ENCODE results near the gene GNAL.

Gene GNAL

DNA sequence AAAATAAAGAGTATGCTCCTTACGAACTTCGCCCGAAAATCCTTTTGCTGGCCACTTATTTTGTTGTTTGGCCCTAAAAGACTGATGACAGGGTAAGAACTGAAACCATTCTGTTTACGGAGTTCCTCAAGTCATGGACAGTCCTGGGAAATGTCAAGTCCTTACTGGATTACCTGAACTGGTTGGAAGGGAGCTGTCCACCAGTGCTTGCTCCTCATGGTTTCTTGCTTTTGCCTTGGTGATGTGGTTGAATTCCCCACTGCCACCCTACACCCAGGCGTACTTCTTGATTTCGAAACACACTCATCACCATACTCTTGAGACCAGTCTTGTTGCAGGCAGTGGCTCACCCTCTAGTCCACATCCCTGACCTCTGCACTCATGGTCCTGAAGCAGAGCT lies 113.1 kb downstream of the GNAL start:
- no peak for DNase-seq (ENCODE audit: low read depth in 2 of 2, low spot score in 1 of 2)

DNA sequence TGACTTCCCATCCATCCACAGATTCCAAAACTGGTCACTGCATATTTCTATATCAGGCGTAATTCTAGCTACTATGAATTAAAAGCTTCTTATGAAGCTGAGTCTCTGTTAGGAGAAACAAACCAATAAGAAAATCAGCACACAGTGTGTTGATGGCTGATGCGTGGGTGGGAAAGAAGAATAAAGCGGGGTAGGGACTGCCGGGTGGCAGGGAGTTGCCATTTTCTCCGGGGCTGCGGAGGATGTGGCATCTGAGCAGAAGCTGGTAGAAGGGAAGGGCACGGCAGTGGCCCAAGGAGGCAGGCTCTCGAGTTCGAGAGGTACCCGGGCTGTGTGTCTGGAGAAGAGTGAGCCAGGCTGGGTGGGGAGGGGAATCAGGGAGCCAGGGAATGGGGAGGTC lies 113.5 kb downstream of the GNAL start:
- no peak for DNase-seq (ENCODE audit: low read depth in 2 of 2, low spot score in 1 of 2)

DNA sequence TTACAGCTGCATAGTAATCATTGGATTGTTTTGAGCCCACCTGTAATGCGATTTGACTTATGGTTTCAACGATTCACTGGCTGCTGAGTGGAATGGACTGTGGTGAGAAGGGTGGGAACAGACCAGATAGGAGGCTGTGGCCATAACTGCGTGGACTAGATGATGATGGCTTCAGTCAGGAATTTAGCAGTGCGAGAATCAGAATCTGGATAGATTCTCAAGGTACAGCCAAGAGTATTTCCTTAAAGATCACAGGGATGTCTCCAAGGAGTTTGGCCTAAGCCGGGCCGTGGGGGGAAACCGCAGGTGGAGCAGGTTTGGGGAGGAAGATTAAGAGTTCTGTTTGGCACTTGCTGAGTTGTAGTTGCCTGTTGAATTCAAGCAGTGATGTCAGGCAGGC lies 118.2 kb downstream of the GNAL start:
- DNase-seq (ENCODE audit: low read depth in 2 of 2, low spot score in 1 of 2) = no peak

DNA sequence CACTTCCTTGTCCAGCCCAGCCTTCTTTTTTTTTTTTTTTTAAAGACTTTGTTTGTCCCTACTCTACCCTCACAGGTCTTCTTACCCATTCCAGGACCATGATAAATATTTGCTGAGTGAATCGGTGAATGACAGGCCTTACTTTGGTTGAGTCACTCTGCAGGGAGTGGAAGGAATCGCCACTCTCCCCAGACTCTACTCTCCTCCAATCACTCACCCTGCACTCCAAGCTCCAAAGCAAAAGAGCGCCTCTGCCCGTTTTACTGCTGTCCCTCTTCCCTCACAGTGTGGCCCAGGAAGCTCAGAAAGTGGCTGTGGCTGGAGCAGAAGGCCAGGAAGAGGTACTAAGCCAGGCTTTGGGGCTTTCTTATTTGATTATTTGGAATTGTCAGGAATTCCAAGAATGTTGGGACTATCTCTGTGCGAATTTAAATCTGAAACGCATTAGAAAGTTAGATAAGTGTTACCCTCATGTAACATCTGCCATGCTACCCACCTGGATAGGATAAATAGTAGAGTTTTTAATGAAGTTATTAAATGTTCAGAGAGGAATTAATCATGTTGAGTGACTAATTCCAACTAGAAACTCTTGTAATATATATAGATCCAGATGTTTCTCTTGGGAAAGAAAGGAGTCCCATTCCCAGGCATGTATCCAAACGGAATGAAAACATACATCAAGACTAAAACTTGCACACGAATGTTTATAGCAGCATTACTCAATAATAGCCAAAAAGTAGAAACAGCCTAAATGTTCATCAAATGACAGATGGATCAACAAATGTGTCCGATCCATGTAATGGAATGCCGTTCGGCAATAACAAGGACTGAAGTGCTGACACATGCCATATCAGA lies 119.2 kb downstream of the GNAL start:
- DNase-seq (ENCODE audit: low read depth in 2 of 2, low spot score in 1 of 2) = no peak

DNA sequence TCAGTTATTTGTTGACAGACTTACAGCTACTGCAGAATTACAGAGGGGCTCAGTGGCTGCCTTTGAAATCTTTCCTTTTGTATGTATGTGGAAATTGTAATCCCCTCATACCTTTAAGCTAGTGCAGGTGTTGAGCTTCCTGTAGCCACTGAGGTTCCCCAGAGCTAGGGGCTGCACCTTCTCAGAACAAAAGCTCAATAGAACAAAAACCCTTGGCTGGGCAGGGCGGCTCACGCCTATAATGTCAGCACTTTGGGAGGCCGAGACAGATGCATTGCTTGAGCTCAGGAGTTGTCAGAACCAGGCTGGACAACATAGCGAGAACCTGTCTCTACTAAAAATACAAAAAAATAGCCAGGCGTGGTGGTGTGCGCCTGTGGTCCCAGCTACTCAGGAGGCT lies 120.8 kb downstream of the GNAL start:
- no peak for DNase-seq (ENCODE audit: low read depth in 2 of 2, low spot score in 1 of 2)

DNA sequence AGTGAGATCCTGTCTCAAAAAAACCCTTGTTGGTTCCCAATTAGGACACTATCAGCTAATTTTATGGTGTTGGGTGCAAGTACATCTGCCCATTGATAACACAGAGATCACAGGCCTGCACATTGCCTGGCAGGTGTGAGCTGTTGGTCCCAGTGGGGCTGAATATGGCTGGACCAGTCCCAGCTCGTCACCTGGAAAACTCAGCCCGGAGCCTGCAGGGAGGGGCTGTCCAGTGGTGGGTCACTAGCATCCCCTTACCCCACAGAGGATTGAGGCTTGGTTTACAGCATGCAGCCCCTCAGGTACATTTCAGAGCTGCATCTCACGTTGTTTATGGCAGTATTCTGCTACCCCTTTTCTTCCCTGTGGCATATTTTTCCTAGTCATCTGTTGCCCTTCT lies 121.3 kb downstream of the GNAL start:
- no peak for DNase-seq (ENCODE audit: low read depth in 2 of 2, low spot score in 1 of 2)

DNA sequence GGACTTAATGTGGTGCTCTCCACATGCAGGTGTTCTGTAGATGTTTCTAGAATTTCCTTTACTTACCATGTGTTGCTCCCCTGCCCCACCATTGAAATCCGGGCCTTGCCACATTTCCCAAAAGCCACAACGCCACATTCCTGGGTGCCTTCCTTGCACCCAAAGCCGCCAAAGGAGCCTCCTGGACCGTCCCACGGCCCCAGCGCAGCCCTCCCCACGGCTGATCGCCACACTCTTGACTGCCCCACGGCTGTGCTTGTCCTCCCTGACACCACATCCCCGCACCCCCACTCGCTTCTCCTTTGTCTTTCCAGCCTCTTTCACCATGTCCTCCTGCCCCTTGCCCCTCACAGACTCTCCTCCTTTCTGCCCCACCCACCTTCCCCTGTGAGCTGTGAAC lies 121.9 kb downstream of the GNAL start:
- DNase-seq (ENCODE audit: low read depth in 2 of 2, low spot score in 1 of 2) = no peak

- DNase-seq (ENCODE audit: low read depth in 2 of 2, low spot score in 1 of 2) = no peak
These were observed 128.2 kb downstream of the GNAL start for GRCh38 chr18:11817229-11817628.

DNA sequence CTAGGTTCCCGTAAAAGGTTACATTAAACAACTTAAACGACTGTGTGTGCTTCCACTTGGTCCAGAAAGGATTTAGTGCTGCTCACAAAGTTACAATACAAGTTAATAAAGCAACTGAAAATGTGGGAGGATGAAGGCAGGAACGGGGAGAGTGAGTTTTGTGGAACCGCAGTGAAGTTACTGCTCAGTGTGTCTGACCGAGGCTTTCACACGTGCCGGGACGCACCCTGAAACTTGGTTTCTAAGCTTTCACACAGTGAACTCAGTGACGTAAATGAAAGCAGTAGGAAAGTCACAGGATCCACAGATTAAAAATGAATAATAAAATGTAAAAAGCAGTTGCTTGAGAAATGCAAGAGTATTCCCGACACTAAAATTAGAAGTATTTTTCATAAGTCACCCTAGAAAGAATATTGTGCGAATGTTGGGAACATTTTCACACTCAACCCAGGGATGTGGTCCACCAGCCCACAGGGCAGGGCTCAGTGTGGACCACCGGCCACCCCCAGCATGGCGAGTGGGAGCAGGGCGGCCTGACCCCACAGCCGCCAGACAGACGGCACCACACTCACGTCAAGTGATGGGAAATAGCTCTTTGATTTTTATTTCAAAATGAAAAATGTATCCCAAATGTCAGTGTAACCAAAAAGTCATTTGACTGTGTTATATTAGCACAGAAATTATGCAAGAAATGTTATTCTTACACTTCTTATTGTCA lies 129.6 kb downstream of the GNAL start:
- no peak for DNase-seq (ENCODE audit: low read depth in 2 of 2, low spot score in 1 of 2)

- DNase-seq (ENCODE audit: low read depth in 2 of 2, low spot score in 1 of 2) = no peak
These were observed 130.9 kb downstream of the GNAL start for GRCh38 chr18:11819938-11820337.

GRCh38 chr18:11820697-11821096 lies 131.6 kb downstream of the GNAL start:
- no peak for DNase-seq (ENCODE audit: low read depth in 2 of 2, low spot score in 1 of 2)

DNA sequence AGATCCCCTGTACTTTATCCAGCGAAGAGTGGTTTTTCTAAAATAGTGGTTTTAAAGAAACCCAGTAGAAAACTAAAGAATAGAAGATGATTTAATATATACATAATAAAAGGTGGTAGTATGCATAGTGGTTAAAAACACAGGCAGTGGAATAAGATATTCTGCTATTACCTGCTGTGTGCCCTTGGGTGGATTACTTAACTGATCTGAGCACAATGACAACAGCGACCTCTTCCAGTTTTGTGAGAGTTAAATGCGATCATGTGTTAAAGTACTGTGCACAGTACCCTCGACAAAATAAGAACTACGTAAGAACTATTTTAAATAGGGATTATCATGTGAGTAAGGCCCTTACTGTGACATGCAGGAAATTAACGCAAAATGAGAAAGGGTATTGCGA lies 132.1 kb downstream of the GNAL start:
- no peak for DNase-seq (ENCODE audit: low read depth in 2 of 2, low spot score in 1 of 2)

GRCh38 chr18:11821643-11822237 lies 132.7 kb downstream of the GNAL start:
- DNase-seq (ENCODE audit: low read depth in 2 of 2, low spot score in 1 of 2) = no peak

DNA sequence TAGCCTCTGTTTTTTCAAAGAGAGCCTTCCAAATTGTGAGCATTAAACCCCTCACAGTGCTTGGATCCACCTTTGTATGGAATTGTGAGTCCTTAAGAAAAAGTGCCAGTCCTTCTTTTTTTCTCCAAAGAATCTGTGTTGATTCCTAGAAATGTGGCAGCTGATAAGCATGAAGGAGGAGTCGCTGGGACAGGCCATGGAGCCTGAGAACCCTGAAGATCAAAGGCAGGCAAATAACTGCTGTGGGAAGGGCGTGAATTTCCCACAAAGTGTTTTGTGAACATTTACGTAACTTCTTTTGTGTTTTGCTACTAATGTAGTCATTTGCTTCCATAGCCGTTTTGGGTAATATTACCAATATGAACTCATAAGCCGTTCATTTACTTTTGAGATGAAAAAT lies 134.5 kb downstream of the GNAL start:
- no peak for DNase-seq (ENCODE audit: low read depth in 2 of 2, low spot score in 1 of 2)

- DNase-seq (ENCODE audit: low read depth in 2 of 2, low spot score in 1 of 2) = no peak
These were observed 137.8 kb downstream of the GNAL start for GRCh38 chr18:11826836-11827235.

- DNase-seq (ENCODE audit: low read depth in 2 of 2, low spot score in 1 of 2) = no peak
These were observed 139.8 kb downstream of the GNAL start for GRCh38 chr18:11828786-11829432.

DNA sequence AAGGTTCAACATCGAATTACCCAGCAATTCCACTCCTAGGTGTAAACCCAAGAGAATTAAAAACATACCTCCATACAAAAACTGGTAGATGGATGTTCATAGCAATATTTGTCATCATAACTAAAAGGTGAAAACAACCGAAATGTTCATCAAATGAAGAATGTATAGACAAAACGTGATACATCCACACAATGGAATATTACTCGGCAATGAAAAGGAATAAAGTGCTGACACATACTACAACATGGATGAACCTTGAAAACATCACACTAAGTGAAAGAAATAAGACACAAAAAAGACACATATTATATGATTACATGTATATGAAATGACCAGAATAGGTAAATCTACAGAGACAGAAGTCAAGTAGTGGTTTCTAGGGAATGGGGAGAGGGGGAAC lies 141.5 kb downstream of the GNAL start:
- no peak for DNase-seq (ENCODE audit: low read depth in 2 of 2, low spot score in 1 of 2)

DNA sequence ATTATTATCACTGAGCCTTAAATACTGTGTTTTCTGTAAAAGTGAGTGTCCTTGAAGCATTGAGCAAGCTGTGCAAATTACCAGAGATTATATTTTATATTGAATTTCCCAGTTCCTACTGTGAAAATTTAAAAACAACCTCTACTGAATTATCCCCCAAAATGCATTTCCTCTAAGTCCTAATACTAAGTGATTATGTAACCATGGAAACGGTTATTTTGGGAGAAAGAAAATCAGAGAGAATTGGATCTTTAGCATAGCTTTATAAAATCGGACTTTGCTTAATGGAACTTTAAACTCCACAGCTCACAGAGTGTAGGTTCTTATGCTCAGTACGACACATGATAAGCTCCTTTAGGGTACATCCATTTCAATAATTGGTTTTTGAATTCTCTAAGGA lies 142.9 kb downstream of the GNAL start:
- DNase-seq (ENCODE audit: low read depth in 2 of 2, low spot score in 1 of 2) = no peak

GRCh38 chr18:11834772-11835171 lies 145.7 kb downstream of the GNAL start:
- no peak for DNase-seq (ENCODE audit: low read depth in 2 of 2, low spot score in 1 of 2)

DNA sequence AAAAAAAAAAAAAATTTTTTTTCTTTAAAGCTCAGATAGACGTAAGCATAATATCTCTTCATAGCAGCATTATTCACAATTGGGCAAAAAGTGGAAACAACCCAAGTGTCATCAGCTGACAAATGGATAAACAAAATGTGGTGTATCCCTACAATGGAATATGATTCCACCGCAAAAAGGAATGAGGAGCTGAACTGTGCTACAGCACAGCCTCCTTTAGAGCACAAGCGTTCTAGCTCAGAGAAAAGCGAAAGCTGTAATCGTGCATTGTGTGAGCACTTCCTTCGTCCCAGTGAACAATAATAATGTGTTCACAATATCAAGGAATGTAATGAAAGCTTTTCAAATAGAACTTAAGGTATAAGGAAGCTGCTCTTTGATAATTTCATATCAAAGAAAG lies 150.5 kb downstream of the GNAL start:
- DNase-seq (ENCODE audit: low read depth in 2 of 2, low spot score in 1 of 2) = no peak

DNA sequence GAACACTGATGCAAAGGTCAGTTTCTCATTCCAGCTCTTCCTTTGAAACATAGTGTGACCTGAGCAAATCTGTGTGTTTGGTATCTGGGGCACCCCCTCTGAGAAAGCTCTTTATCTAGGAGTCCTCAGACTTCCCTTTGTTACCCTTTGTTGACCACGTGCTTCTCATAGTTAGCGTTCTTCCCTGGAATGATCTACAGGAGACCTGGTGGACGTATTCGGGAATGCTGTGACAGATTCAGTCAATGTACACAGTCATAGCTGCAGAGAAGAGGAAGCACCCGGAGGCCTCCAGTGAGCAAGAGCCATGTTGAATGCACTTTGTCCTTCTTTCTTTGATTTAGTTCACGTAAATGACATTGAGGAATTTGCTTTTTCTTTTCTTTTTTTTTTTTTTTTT lies 151.4 kb downstream of the GNAL start:
- DNase-seq (ENCODE audit: low read depth in 2 of 2, low spot score in 1 of 2) = no peak

DNA sequence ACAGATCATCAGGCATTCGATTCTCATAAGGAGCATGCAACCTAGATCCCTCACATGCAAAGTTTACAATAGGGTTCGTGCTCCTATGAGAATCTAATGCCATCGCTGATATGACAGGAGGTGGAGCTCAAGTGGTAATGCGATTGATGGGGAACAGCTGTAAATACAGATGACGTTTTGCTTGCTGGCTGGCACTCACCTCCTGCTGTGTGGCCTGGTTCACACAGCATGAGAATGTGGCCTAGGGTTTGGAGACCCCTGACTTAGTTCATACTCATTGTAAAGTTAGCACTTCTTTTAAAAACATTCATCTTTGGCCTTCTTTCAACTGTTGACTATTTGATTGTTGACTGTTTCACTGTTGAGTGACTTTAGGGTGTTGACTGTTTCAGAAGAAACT lies 153.5 kb downstream of the GNAL start:
- no peak for DNase-seq (ENCODE audit: low read depth in 2 of 2, low spot score in 1 of 2)

All from stimulated activated CD8-positive, alpha-beta memory T cell treated with anti-CD3 and anti-CD28 coated beads, Interleukin-4, amount 100 ng/mL, for 1 hour (primary cell).